H1 (cell line): ENCODE data around the gene GCC1. TPM values are rescaled to one million over a fixed set of nuclear protein-coding genes. Genes with fewer than 3 reads are reported as not detected.

Source experiments
- CTCF ChIA-PET: fragments of 300-600 bp; sonication (Branson Sonifier 250); formaldehyde crosslinking; loops from one replicate; lab custom pipeline; 2021; ENCODE audit not compliant: partially characterized antibody; lab: Charles Lee
- POLR2A ChIA-PET: fragments of 300-600 bp; sonication (Branson Sonifier 250); formaldehyde crosslinking; loops from one replicate; lab custom pipeline; 2021; ENCODE audit warnings: inconsistent platforms; ENCODE audit not compliant: partially characterized antibody; lab: Charles Lee
- DNase-seq, 2 experiments: peaks; one replicate each; pipeline versions ENCODE4 v3.0.0 to v3.0.0-alpha.2; 2010 to 2022; ENCODE audit warnings: low spot score in 2 of 2, low read depth in 1 of 2, mixed read lengths in 1 of 2
- FAIRE-seq: peaks from 2 replicates; lab custom pipeline; 2011; peaks lifted over from hg19 to GRCh38; lab: Jason Lieb, UNC
- H2AFZ ChIP-seq: 2 replicates; pipeline ENCODE4 v1.8.1; 2012; ENCODE audit warnings: low read length, inconsistent platforms
- H2AK5ac ChIP-seq: 2 replicates; pipeline ENCODE4 v1.6.1; 2013; ENCODE audit warnings: low read depth, low read length
- H2BK120ac ChIP-seq: replicated peaks from 2 replicates; pipeline ENCODE3; 2013; ENCODE audit warnings: low read depth, low read length, inconsistent platforms
- H2BK12ac ChIP-seq: 2 replicates; pipeline ENCODE4 v1.6.1; 2013; ENCODE audit warnings: low read depth, low read length
- H2BK15ac ChIP-seq: 2 replicates; pipeline ENCODE4 v1.6.1; 2013; ENCODE audit warnings: low read length
- H2BK20ac ChIP-seq: 2 replicates; pipeline ENCODE4 v1.6.1; 2013; ENCODE audit warnings: low read length
- H2BK5ac ChIP-seq: 2 replicates; pipeline ENCODE4 v1.6.1; 2013; ENCODE audit warnings: low read depth, low read length
- H3K14ac ChIP-seq: 2 replicates; pipeline ENCODE4 v1.6.1; 2013; ENCODE audit warnings: inconsistent platforms; ENCODE audit not compliant: insufficient read length
- H3K18ac ChIP-seq: 2 replicates; pipeline ENCODE4 v1.6.1; 2013; ENCODE audit warnings: low read length; ENCODE audit errors: extremely low read depth
- H3K23ac ChIP-seq: 2 replicates; pipeline ENCODE4 v1.6.1; 2013; ENCODE audit warnings: inconsistent platforms; ENCODE audit not compliant: insufficient read length
- H3K23me2 ChIP-seq: 2 replicates; pipeline ENCODE4 v1.6.1; 2013; ENCODE audit warnings: low read depth, low read length
- H3K27ac ChIP-seq: 2 replicates; pipeline ENCODE4 v1.6.1; 2011; ENCODE audit warnings: low read depth, low read length, inconsistent platforms
- H3K27me3 ChIP-seq, 4 experiments: replicated peaks in 1 of 4; 1 replicate in 1 of 4; 2 replicates in 3 of 4; pipeline versions ENCODE4 v1.6.1 to v1.8.1; 2011 to 2013; ENCODE audit warnings: low read length in 3 of 4, mild to moderate bottlenecking in 3 of 4, inconsistent platforms in 2 of 4, mixed read lengths in 2 of 4, moderate library complexity in 1 of 4; ENCODE audit not compliant: control insufficient read depth in 3 of 4, insufficient read depth in 3 of 4; ENCODE audit errors: extremely low read depth in 1 of 4
- H3K36me3 ChIP-seq, 4 experiments: 2 replicates each; pipeline versions ENCODE4 v1.6.1 to v1.8.1; 2011 to 2013; ENCODE audit warnings: mild to moderate bottlenecking in 4 of 4, low read length in 3 of 4, moderate library complexity in 2 of 4, control low read depth in 1 of 4, inconsistent platforms in 1 of 4; ENCODE audit not compliant: insufficient read depth in 4 of 4, control insufficient read depth in 2 of 4
- H3K4ac ChIP-seq: replicated peaks from 2 replicates; pipeline ENCODE3; 2013; ENCODE audit warnings: low read length, low read depth, mixed read lengths, inconsistent platforms; ENCODE audit not compliant: insufficient read length
- H3K4me1 ChIP-seq, 4 experiments: replicated peaks in 1 of 4; 1 replicate in 1 of 4; 2 replicates in 3 of 4; pipeline versions ENCODE4 v1.6.1 to v1.8.1; 2011 to 2013; ENCODE audit warnings: low read length in 3 of 4, inconsistent platforms in 2 of 4, mixed read lengths in 1 of 4; ENCODE audit not compliant: insufficient read depth in 4 of 4, control insufficient read depth in 3 of 4
- H3K4me2 ChIP-seq, 2 experiments: 2 replicates each; pipeline versions ENCODE4 v1.6.1 to v1.8.1; 2011 to 2013; ENCODE audit warnings: low read depth in 2 of 2, low read length in 2 of 2, control low read depth in 1 of 2, inconsistent platforms in 1 of 2, mild to moderate bottlenecking in 1 of 2; ENCODE audit not compliant: insufficient read depth in 1 of 2
- H3K4me3 ChIP-seq, 4 experiments: fragments of 200-600, 300-600 bp in 1 of 4; sonication (generic), shearing (Covaris generic), sonication (Bioruptor Twin) in 1 of 4; 2 replicates each; pipeline versions ENCODE4 v1.5.1 to v1.8.1; 2011 to 2016; ENCODE audit warnings: low read length in 4 of 4, low read depth in 3 of 4, control low read depth in 2 of 4, inconsistent platforms in 2 of 4, mild to moderate bottlenecking in 2 of 4, mixed read lengths in 1 of 4, moderate library complexity in 1 of 4; ENCODE audit not compliant: insufficient read depth in 2 of 4; ENCODE audit errors: extremely low read depth in 1 of 4
- H3K56ac ChIP-seq: replicated peaks from 2 replicates; pipeline ENCODE3; 2013; ENCODE audit warnings: low read depth, mild to moderate bottlenecking, mixed read lengths, low read length, inconsistent platforms; ENCODE audit not compliant: insufficient read length
- H3K79me1 ChIP-seq: 2 replicates; pipeline ENCODE4 v1.6.1; 2013; ENCODE audit warnings: low read depth, low read length, control low read depth
- H3K79me2 ChIP-seq, 2 experiments: 2 replicates each; pipeline versions ENCODE4 v1.6.1 to v1.8.1; 2012 to 2013; ENCODE audit warnings: low read length in 2 of 2, mild to moderate bottlenecking in 2 of 2, inconsistent platforms in 1 of 2; ENCODE audit not compliant: insufficient read depth in 2 of 2, control insufficient read depth in 1 of 2
- H3K9ac ChIP-seq, 4 experiments: replicated peaks in 1 of 4; 1 replicate in 1 of 4; 2 replicates in 3 of 4; pipeline versions ENCODE4 v1.6.1 to v1.8.1; 2011 to 2013; ENCODE audit warnings: low read depth in 3 of 4, low read length in 3 of 4, control low read depth in 2 of 4, mild to moderate bottlenecking in 2 of 4, moderate library complexity in 2 of 4, inconsistent platforms in 1 of 4; ENCODE audit errors: extremely low read depth in 1 of 4
- H3K9me3 ChIP-seq, 2 experiments: 2 replicates each; pipeline versions ENCODE4 v1.6.1 to v1.8.1; 2012 to 2013; ENCODE audit warnings: mild to moderate bottlenecking in 2 of 2, moderate library complexity in 2 of 2, control low read depth in 1 of 2, inconsistent platforms in 1 of 2, low read depth in 1 of 2, low read length in 1 of 2, mixed read lengths in 1 of 2; ENCODE audit not compliant: insufficient read depth in 2 of 2
- H4K20me1 ChIP-seq, 2 experiments: replicated peaks in 1 of 2; 2 replicates each; pipeline versions ENCODE3 to v1.8.1; 2011 to 2013; ENCODE audit warnings: inconsistent platforms in 2 of 2, low read length in 2 of 2, mild to moderate bottlenecking in 1 of 2; ENCODE audit not compliant: insufficient read depth in 2 of 2, control insufficient read depth in 1 of 2
- H4K5ac ChIP-seq: 2 replicates; pipeline ENCODE4 v1.6.1; 2013; ENCODE audit warnings: low read length, low read depth, mixed read lengths, inconsistent platforms; ENCODE audit not compliant: insufficient read length
- H4K8ac ChIP-seq: 2 replicates; pipeline ENCODE4 v1.8.0; 2013; ENCODE audit warnings: mild to moderate bottlenecking, moderate library complexity, low read length, inconsistent platforms; ENCODE audit not compliant: insufficient read depth; ENCODE audit errors: extremely low read depth
- H4K91ac ChIP-seq: replicated peaks from 2 replicates; pipeline ENCODE3; 2013; ENCODE audit warnings: low read length, mixed read lengths, inconsistent platforms; ENCODE audit not compliant: insufficient read length
- EP300 ChIP-seq, 2 experiments: IDR thresholded peaks; 1 replicate in 1 of 2; 2 replicates in 1 of 2; pipeline ENCODE4 v1.6.1; 2011 to 2012; ENCODE audit warnings: low read depth in 2 of 2, low read length in 2 of 2, mild to moderate bottlenecking in 2 of 2, borderline replicate concordance in 1 of 2, inconsistent platforms in 1 of 2, moderate library complexity in 1 of 2
- EZH2 ChIP-seq: fragments of 200-600 bp; sonication (generic); IDR thresholded peaks from 2 replicates; pipeline ENCODE4 v1.7.1; 2012; ENCODE audit warnings: low read depth, mild to moderate bottlenecking, moderate library complexity, low read length, inconsistent platforms; ENCODE audit not compliant: severe bottlenecking
- KDM4A ChIP-seq: IDR thresholded peaks from one replicate; pipeline ENCODE4 v1.7.1; 2012; ENCODE audit warnings: low read depth, mild to moderate bottlenecking, moderate library complexity, low read length, inconsistent platforms; ENCODE audit not compliant: severe bottlenecking
- MAFK ChIP-seq: IDR thresholded peaks from 2 replicates; pipeline ENCODE4 v1.6.1; 2012; ENCODE audit warnings: low read depth, mild to moderate bottlenecking, improper control_type of control experiment, low read length
- NRF1 ChIP-seq: IDR thresholded peaks from 2 replicates; pipeline ENCODE4 v1.6.1; 2011; ENCODE audit warnings: mild to moderate bottlenecking, low read depth, low read length, improper control_type of control experiment
- RBBP5 ChIP-seq: IDR thresholded peaks from 2 replicates; pipeline ENCODE4 v1.7.1; 2012; ENCODE audit warnings: low read depth, mild to moderate bottlenecking, inconsistent platforms, low read length, moderate library complexity, borderline replicate concordance
- SIN3A ChIP-seq, 2 experiments: IDR thresholded peaks in 1 of 2; conservative IDR thresholded peaks in 1 of 2; 2 replicates each; pipeline ENCODE4 v1.6.1; 2011 to 2012; ENCODE audit warnings: low read length in 2 of 2, improper control_type of control experiment in 1 of 2, low read depth in 1 of 2, mild to moderate bottlenecking in 1 of 2
- SP1 ChIP-seq: IDR thresholded peaks from 2 replicates; pipeline ENCODE4 v1.6.1; 2011; ENCODE audit warnings: low read depth, low read length
- SRF ChIP-seq: IDR thresholded peaks from 2 replicates; pipeline ENCODE4 v1.6.1; 2011; ENCODE audit warnings: mild to moderate bottlenecking, low read depth, low read length, moderate library complexity
- WGBS, 2 experiments: shearing (Covaris generic) in 1 of 2; methylation state at CpG; one replicate each; pipeline versions ENCODE4 v1.1.6 to v1.1.7; 2013 to 2015; ENCODE audit warnings: low lambda C conversion rate in 2 of 2, mixed read lengths in 2 of 2, inconsistent platforms in 1 of 2, low coverage in 1 of 2, missing lambda C conversion rate in 1 of 2; ENCODE audit not compliant: insufficient replicate concordance in 2 of 2, insufficient coverage in 1 of 2, insufficient read length in 1 of 2; ENCODE audit errors: extremely low coverage in 1 of 2, missing lambda C conversion rate in 1 of 2; 5-methylcytosine and 5-hydroxymethylcytosine counted together
- polyA plus RNA-seq, 7 experiments: library from polyadenylated mRNA; depleted of rRNA in 3 of 7; stranded (reverse) in 5 of 7; unstranded in 2 of 7; fragments of >200 nt in 5 of 7; fragments of 200-250 nt in 2 of 7; gene quantifications; 1 replicate in 5 of 7; 2 replicates in 1 of 7; 4 replicates in 1 of 7; pipeline versions ENCODE4 v1.2.1 to v1.2.3, GENCODE V29; 2011 to 2013; ENCODE audit warnings: missing spikeins in 2 of 7, mixed read lengths in 2 of 7
- total RNA-seq: library from RNA; stranded (reverse); fragmentation: NEBNext Ultra II Directional; extraction: Animal tissue kit (Norgen Biotek cat#: 25700); gene quantifications from 2 replicates; pipeline ENCODE4 v1.2.1, GENCODE V29; 2021

GCC1 gene
- total and polyA plus RNA-seq, 2 of the 8 experiments (the other 6 are each of a cell fraction or from before 2014, with no cell fraction given), result 3.3 to 15.0 TPM

DNA sequence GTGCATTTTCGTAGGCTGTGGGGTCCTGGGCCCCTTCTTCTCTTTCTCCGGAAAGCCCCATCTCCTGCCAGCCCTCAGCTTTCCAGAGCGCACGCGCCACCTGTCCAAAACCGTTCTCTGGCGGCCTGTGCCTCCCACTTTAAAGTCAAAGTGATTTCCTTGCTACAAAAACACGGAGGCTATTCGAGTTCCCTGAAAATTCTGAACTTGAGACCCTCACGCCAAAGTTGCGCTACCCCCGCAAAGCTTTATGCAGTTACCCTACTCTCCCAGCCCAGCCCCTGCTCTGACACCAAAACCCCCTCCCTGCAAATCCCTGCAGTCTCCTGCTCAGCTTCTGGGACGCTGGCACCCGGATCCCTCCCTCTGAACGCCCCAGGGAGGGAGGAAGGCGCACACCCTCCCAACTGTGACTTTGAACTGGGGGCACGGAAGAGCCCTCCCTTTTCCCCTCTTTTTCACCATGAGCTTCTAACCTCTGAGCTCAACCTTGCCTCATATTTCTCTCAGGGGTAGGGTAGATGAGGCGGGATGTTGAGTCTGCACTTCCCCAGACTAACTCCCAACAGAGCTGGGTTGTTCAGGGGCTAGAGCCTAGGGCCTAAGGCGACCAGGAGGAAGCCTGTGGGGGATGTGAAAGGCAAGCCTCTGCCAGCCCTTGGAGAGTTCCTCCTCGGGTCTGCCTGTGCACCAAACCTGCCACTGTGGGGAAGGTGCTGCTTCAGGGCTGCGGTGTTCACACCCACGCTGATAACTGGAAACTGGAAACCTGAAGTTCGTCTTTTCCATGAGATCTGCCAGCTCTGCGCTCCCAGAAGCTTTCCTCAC lies 35.2 kb upstream of the GCC1 start:
- Histone ChIP-seq H4K5ac (no peak overlapping the region), H4K20me1 (no peaks in the 10 kb centered on the region), H2BK5ac (peak overlapping the region; percentile 57; the same call in 1 of the 2 replicates), H3K4me1 (peaks cover 0 to 7% (median 3%) of the 10 kb centered on the region in 4 experiments; a peak in 3 of 7 replicates), H3K79me1 (no peaks in the 10 kb centered on the region), H2BK15ac (peak overlapping the region; percentile 47; the same call in 1 of the 2 replicates), H3K18ac (peak overlapping the region; percentile 80), H2AK5ac (no peak overlapping the region), H2BK20ac (peak overlapping the region; percentile 66; the same call in 1 of the 2 replicates), H4K8ac (no peak overlapping the region), H2BK120ac (no peak overlapping the region), H3K4me3 (peak overlapping the region; percentile 46 to 79 (median 70)), H3K56ac (no peak overlapping the region), H3K14ac (no peak overlapping the region), H2BK12ac (peak overlapping the region; percentile 60; the same call in 1 of the 2 replicates), H3K23me2 (peaks cover 15% of the 10 kb centered on the region), H3K9ac (peak overlapping the region in 1 of 4 experiments; percentile 56; a peak in 3 of 7 replicates), H3K4me2 (peak overlapping the region; percentile 96 to 99), H3K9me3 (no peaks in the 10 kb centered on the region), H3K27me3 (peaks cover 9 to 31% (median 20%) of the 10 kb centered on the region in 4 experiments; a peak in 6 of 7 replicates), H3K23ac (no peak overlapping the region), H3K36me3 (no peaks in the 10 kb centered on the region), H3K27ac (no peak overlapping the region), H4K91ac (no peak overlapping the region), H2AFZ (peak overlapping the region; percentile 100), H3K79me2 (no peaks in the 10 kb centered on the region), H3K4ac (no peak overlapping the region)
- ChIA-PET CTCF (interaction anchor here (0.6 to 9.2 kb wide), 24 partner anchors 8 to 316 kb away, joined by 3 to 115 read pairs (median 3); partner anchors contain the start of genes ARF5 and GCC1), POLR2A (interaction anchor here (0.6 to 2.1 kb wide), 9 partner anchors 8 to 44 kb away, joined by 3 to 14 read pairs (median 5); partner anchors contain the start of genes ARF5, FSCN3 and SND1)
- 7% methylated on average over 22 of the region's 24 CpGs; no CpG with 5 or more reads in 1 of the 2 experiments for WGBS, 2 experiments
- peak; percentile 63 for FAIRE-seq
- DNase-seq, result peak in 1 of 2 experiments; percentile 73
- TF ChIP-seq EP300 (IDR thresholded peaks at IDR 0.05; ENCODE audit: borderline replicate concordance in 1 of 2, low read depth in 2 of 2, low read length in 2 of 2) (no peak), KDM4A (peak; percentile 80), SRF (no peak), SP1 (peak; percentile 36; the same call in 1 of the 2 replicates), EZH2 (peak; percentile 27), MAFK (no peak), SIN3A (conservative IDR thresholded peaks at IDR 0.05 in 1 of 2, IDR thresholded peaks at IDR 0.05 in 1 of 2; ENCODE audit: low read depth in 1 of 2, low read length in 2 of 2) (0 out of 4 replicates have a peak, but pooled peaks of 1 of the 2 experiments have one; percentile 3), RBBP5 (peak; percentile 90), NRF1 (peak; percentile 20; the same call in 1 of the 2 replicates)
